HepG2 (cell line): Measurements from ENCODE around the gene ZC3H7B. TPM values are rescaled to one million over a fixed set of nuclear protein-coding genes. Genes with fewer than 3 reads are reported as not detected.

Experiments
- ARNT2 ChIP-seq: sonication (generic); formaldehyde crosslinking; IDR thresholded peaks from 2 replicates; pipeline ENCODE4 v1.8.0; 2022; ENCODE audit warnings: mild to moderate bottlenecking, low read depth, missing genetic modification reagents, moderate library complexity
- ETV5 ChIP-seq: IDR thresholded peaks from 2 replicates; pipeline ENCODE4 v1.6.1; 2018; ENCODE audit warnings: missing biosample characterization, missing genetic modification reagents, inconsistent platforms, borderline replicate concordance
- MED13 ChIP-seq: sonication (generic); formaldehyde crosslinking; IDR thresholded peaks from 2 replicates; pipeline ENCODE4 v1.5.0; 2020; ENCODE audit warnings: missing genetic modification reagents
- NFIC ChIP-seq: IDR thresholded peaks from 2 replicates; pipeline ENCODE4 v1.6.1; 2012; ENCODE audit warnings: mild to moderate bottlenecking, low read length, inconsistent platforms
- PLSCR1 ChIP-seq: sonication (generic); formaldehyde crosslinking; IDR thresholded peaks from 2 replicates; pipeline ENCODE4 v1.5.0; 2020; ENCODE audit warnings: missing genetic modification reagents, mild to moderate bottlenecking, borderline replicate concordance
- RFX3 ChIP-seq: IDR thresholded peaks from 2 replicates; pipeline ENCODE4 v1.6.1; 2016; ENCODE audit warnings: missing biosample characterization, missing genetic modification reagents
- SALL1 ChIP-seq: sonication (generic); formaldehyde crosslinking; IDR thresholded peaks from 2 replicates; pipeline ENCODE4 v1.8.0; 2022; ENCODE audit warnings: mild to moderate bottlenecking, missing genetic modification reagents
- TFDP2 ChIP-seq: sonication (generic); formaldehyde crosslinking; IDR thresholded peaks from 2 replicates; pipeline ENCODE4 v1.4.0; 2020; ENCODE audit warnings: missing genetic modification reagents
- TGIF2 ChIP-seq: IDR thresholded peaks from 2 replicates; pipeline ENCODE4 v1.6.1; 2016; ENCODE audit warnings: control low read depth, missing compliant biosample characterization
- TOE1 ChIP-seq: sonication (generic); formaldehyde crosslinking; IDR thresholded peaks from 2 replicates; pipeline ENCODE4 v1.4.0; 2020; ENCODE audit warnings: mild to moderate bottlenecking, missing genetic modification reagents
- ZBED4 ChIP-seq: sonication (generic); formaldehyde crosslinking; IDR thresholded peaks from 2 replicates; pipeline ENCODE4 v1.4.0; 2020; ENCODE audit warnings: missing genetic modification reagents, borderline replicate concordance
- ZBTB40 ChIP-seq, 2 experiments: fragments of 450-650 bp in 1 of 2; sonication (generic) in 1 of 2; formaldehyde crosslinking in 1 of 2; IDR thresholded peaks; 2 replicates each; pipeline versions ENCODE4 v1.6.1 to v1.8.0; 2016 to 2022; ENCODE audit warnings: antibody characterized with exemption in 1 of 2, mild to moderate bottlenecking in 1 of 2, missing genetic modification reagents in 1 of 2
- ZNF724P ChIP-seq: sonication (generic); formaldehyde crosslinking; IDR thresholded peaks from 2 replicates; pipeline ENCODE4 v1.8.0; 2022; ENCODE audit warnings: missing genetic modification reagents, borderline replicate concordance
- polyA plus RNA-seq, 8 experiments: library from polyadenylated mRNA; depleted of rRNA in 3 of 8; stranded (reverse) in 7 of 8; unstranded in 1 of 8; fragments of >200 nt; fragmentation: Illumina TruSeq in 4 of 8; extraction: Trizol in 4 of 8; gene quantifications; 2 replicates each; pipeline versions ENCODE4 v1.2.1 to v1.2.3, GENCODE V29; 2011 to 2016; ENCODE audit warnings: low read depth in 4 of 8, missing spikeins in 1 of 8, mixed read lengths in 1 of 8; ENCODE audit not compliant: insufficient read depth in 1 of 8
- total RNA-seq, 5 experiments: library from RNA; depleted of rRNA; stranded (reverse); fragments of >200 nt; fragmentation: Illumina TruSeq; extraction: Trizol; gene quantifications; 2 replicates each; pipeline ENCODE4 v1.2.3, GENCODE V29; 2016; ENCODE audit warnings: low read depth in 1 of 5

ZC3H7B gene
- total and polyA plus RNA-seq, 2 of the 13 experiments (the other 11 are each of a cell fraction or from before 2014, with no cell fraction given) = 26.4 to 37.2 TPM

GRCh38 chr22:41288245-41288946, 12.9 kb upstream of the ZC3H7B start (continued):
- TF ChIP-seq SALL1 (CRISPR knock-in tag) = peak; percentile 63; the same call in 1 of the 2 replicates
- 0 out of 2 replicates have a peak, but pooled peaks have one; percentile 29 for TF ChIP-seq TFDP2
- TF ChIP-seq ARNT2 (CRISPR knock-in tag) = 0 out of 2 replicates have a peak, but pooled peaks have one; percentile 52
- no peak for TF ChIP-seq PLSCR1 (CRISPR knock-in tag)
- TF ChIP-seq ZBED4 (CRISPR knock-in tag) = peak; percentile 64; the same call in 1 of the 2 replicates
- TF ChIP-seq TGIF2 = peak; percentile 91
- TF ChIP-seq MED13 (CRISPR knock-in tag) = no peak
- peak; percentile 99 for TF ChIP-seq ETV5 (CRISPR knock-in tag)
- no peak for TF ChIP-seq ZNF724P (CRISPR knock-in tag)
- TF ChIP-seq ZBTB40 (IDR thresholded peaks at IDR 0.05) = no peak
- TF ChIP-seq ZBTB40 (CRISPR knock-in tag; IDR thresholded peaks at IDR 0.05) = no peak; the same call in 1 of the 2 replicates
- TF ChIP-seq TOE1 (CRISPR knock-in tag) = no peak
- TF ChIP-seq RFX3 (CRISPR knock-in tag) = no peak
- TF ChIP-seq NFIC = no peak
